H1 (cell line): ENCODE results near the gene PCCA. TPM values are rescaled to one million over a fixed set of nuclear protein-coding genes. Genes with fewer than 3 reads are reported as not detected.
"Not testable (repeated sequence)": the region's sequence is repeated elsewhere in the genome, so short reads cannot be mapped to it uniquely, and the experiment has no call there.

Experiments
- CTCF ChIA-PET: fragments of 300-600 bp; sonication (Branson Sonifier 250); formaldehyde crosslinking; loops from one replicate; lab custom pipeline; 2021; ENCODE audit not compliant: partially characterized antibody; lab: Charles Lee
- POLR2A ChIA-PET: fragments of 300-600 bp; sonication (Branson Sonifier 250); formaldehyde crosslinking; loops from one replicate; lab custom pipeline; 2021; ENCODE audit warnings: inconsistent platforms; ENCODE audit not compliant: partially characterized antibody; lab: Charles Lee
- DNase-seq, 2 experiments: peaks; one replicate each; pipeline versions ENCODE4 v3.0.0 to v3.0.0-alpha.2; 2010 to 2022; ENCODE audit warnings: low spot score in 2 of 2, low read depth in 1 of 2, mixed read lengths in 1 of 2
- FAIRE-seq: peaks from 2 replicates; lab custom pipeline; 2011; peaks lifted over from hg19 to GRCh38; lab: Jason Lieb, UNC
- H2AFZ ChIP-seq: 2 replicates; pipeline ENCODE4 v1.8.1; 2012; ENCODE audit warnings: low read length, inconsistent platforms
- H2AK5ac ChIP-seq: 2 replicates; pipeline ENCODE4 v1.6.1; 2013; ENCODE audit warnings: low read depth, low read length
- H2BK120ac ChIP-seq: replicated peaks from 2 replicates; pipeline ENCODE3; 2013; ENCODE audit warnings: low read depth, low read length, inconsistent platforms
- H2BK12ac ChIP-seq: 2 replicates; pipeline ENCODE4 v1.6.1; 2013; ENCODE audit warnings: low read depth, low read length
- H2BK15ac ChIP-seq: 2 replicates; pipeline ENCODE4 v1.6.1; 2013; ENCODE audit warnings: low read length
- H2BK20ac ChIP-seq: 2 replicates; pipeline ENCODE4 v1.6.1; 2013; ENCODE audit warnings: low read length
- H2BK5ac ChIP-seq: 2 replicates; pipeline ENCODE4 v1.6.1; 2013; ENCODE audit warnings: low read depth, low read length
- H3K14ac ChIP-seq: 2 replicates; pipeline ENCODE4 v1.6.1; 2013; ENCODE audit warnings: inconsistent platforms; ENCODE audit not compliant: insufficient read length
- H3K18ac ChIP-seq: 2 replicates; pipeline ENCODE4 v1.6.1; 2013; ENCODE audit warnings: low read length; ENCODE audit errors: extremely low read depth
- H3K23ac ChIP-seq: 2 replicates; pipeline ENCODE4 v1.6.1; 2013; ENCODE audit warnings: inconsistent platforms; ENCODE audit not compliant: insufficient read length
- H3K23me2 ChIP-seq: 2 replicates; pipeline ENCODE4 v1.6.1; 2013; ENCODE audit warnings: low read depth, low read length
- H3K27ac ChIP-seq: 2 replicates; pipeline ENCODE4 v1.6.1; 2011; ENCODE audit warnings: low read depth, low read length, inconsistent platforms
- H3K27me3 ChIP-seq, 4 experiments: replicated peaks in 1 of 4; 1 replicate in 1 of 4; 2 replicates in 3 of 4; pipeline versions ENCODE4 v1.6.1 to v1.8.1; 2011 to 2013; ENCODE audit warnings: low read length in 3 of 4, mild to moderate bottlenecking in 3 of 4, inconsistent platforms in 2 of 4, mixed read lengths in 2 of 4, moderate library complexity in 1 of 4; ENCODE audit not compliant: control insufficient read depth in 3 of 4, insufficient read depth in 3 of 4; ENCODE audit errors: extremely low read depth in 1 of 4
- H3K36me3 ChIP-seq, 4 experiments: 2 replicates each; pipeline versions ENCODE4 v1.6.1 to v1.8.1; 2011 to 2013; ENCODE audit warnings: mild to moderate bottlenecking in 4 of 4, low read length in 3 of 4, moderate library complexity in 2 of 4, control low read depth in 1 of 4, inconsistent platforms in 1 of 4; ENCODE audit not compliant: insufficient read depth in 4 of 4, control insufficient read depth in 2 of 4
- H3K4ac ChIP-seq: replicated peaks from 2 replicates; pipeline ENCODE3; 2013; ENCODE audit warnings: low read length, low read depth, mixed read lengths, inconsistent platforms; ENCODE audit not compliant: insufficient read length
- H3K4me1 ChIP-seq, 4 experiments: replicated peaks in 1 of 4; 1 replicate in 1 of 4; 2 replicates in 3 of 4; pipeline versions ENCODE4 v1.6.1 to v1.8.1; 2011 to 2013; ENCODE audit warnings: low read length in 3 of 4, inconsistent platforms in 2 of 4, mixed read lengths in 1 of 4; ENCODE audit not compliant: insufficient read depth in 4 of 4, control insufficient read depth in 3 of 4
- H3K4me2 ChIP-seq, 2 experiments: 2 replicates each; pipeline versions ENCODE4 v1.6.1 to v1.8.1; 2011 to 2013; ENCODE audit warnings: low read depth in 2 of 2, low read length in 2 of 2, control low read depth in 1 of 2, inconsistent platforms in 1 of 2, mild to moderate bottlenecking in 1 of 2; ENCODE audit not compliant: insufficient read depth in 1 of 2
- H3K4me3 ChIP-seq, 4 experiments: fragments of 200-600, 300-600 bp in 1 of 4; sonication (generic), shearing (Covaris generic), sonication (Bioruptor Twin) in 1 of 4; 2 replicates each; pipeline versions ENCODE4 v1.5.1 to v1.8.1; 2011 to 2016; ENCODE audit warnings: low read length in 4 of 4, low read depth in 3 of 4, control low read depth in 2 of 4, inconsistent platforms in 2 of 4, mild to moderate bottlenecking in 2 of 4, mixed read lengths in 1 of 4, moderate library complexity in 1 of 4; ENCODE audit not compliant: insufficient read depth in 2 of 4; ENCODE audit errors: extremely low read depth in 1 of 4
- H3K56ac ChIP-seq: replicated peaks from 2 replicates; pipeline ENCODE3; 2013; ENCODE audit warnings: low read depth, mild to moderate bottlenecking, mixed read lengths, low read length, inconsistent platforms; ENCODE audit not compliant: insufficient read length
- H3K79me1 ChIP-seq: 2 replicates; pipeline ENCODE4 v1.6.1; 2013; ENCODE audit warnings: low read depth, low read length, control low read depth
- H3K79me2 ChIP-seq, 2 experiments: 2 replicates each; pipeline versions ENCODE4 v1.6.1 to v1.8.1; 2012 to 2013; ENCODE audit warnings: low read length in 2 of 2, mild to moderate bottlenecking in 2 of 2, inconsistent platforms in 1 of 2; ENCODE audit not compliant: insufficient read depth in 2 of 2, control insufficient read depth in 1 of 2
- H3K9ac ChIP-seq, 4 experiments: replicated peaks in 1 of 4; 1 replicate in 1 of 4; 2 replicates in 3 of 4; pipeline versions ENCODE4 v1.6.1 to v1.8.1; 2011 to 2013; ENCODE audit warnings: low read depth in 3 of 4, low read length in 3 of 4, control low read depth in 2 of 4, mild to moderate bottlenecking in 2 of 4, moderate library complexity in 2 of 4, inconsistent platforms in 1 of 4; ENCODE audit errors: extremely low read depth in 1 of 4
- H3K9me3 ChIP-seq, 2 experiments: 2 replicates each; pipeline versions ENCODE4 v1.6.1 to v1.8.1; 2012 to 2013; ENCODE audit warnings: mild to moderate bottlenecking in 2 of 2, moderate library complexity in 2 of 2, control low read depth in 1 of 2, inconsistent platforms in 1 of 2, low read depth in 1 of 2, low read length in 1 of 2, mixed read lengths in 1 of 2; ENCODE audit not compliant: insufficient read depth in 2 of 2
- H4K20me1 ChIP-seq, 2 experiments: replicated peaks in 1 of 2; 2 replicates each; pipeline versions ENCODE3 to v1.8.1; 2011 to 2013; ENCODE audit warnings: inconsistent platforms in 2 of 2, low read length in 2 of 2, mild to moderate bottlenecking in 1 of 2; ENCODE audit not compliant: insufficient read depth in 2 of 2, control insufficient read depth in 1 of 2
- H4K5ac ChIP-seq: 2 replicates; pipeline ENCODE4 v1.6.1; 2013; ENCODE audit warnings: low read length, low read depth, mixed read lengths, inconsistent platforms; ENCODE audit not compliant: insufficient read length
- H4K8ac ChIP-seq: 2 replicates; pipeline ENCODE4 v1.8.0; 2013; ENCODE audit warnings: mild to moderate bottlenecking, moderate library complexity, low read length, inconsistent platforms; ENCODE audit not compliant: insufficient read depth; ENCODE audit errors: extremely low read depth
- H4K91ac ChIP-seq: replicated peaks from 2 replicates; pipeline ENCODE3; 2013; ENCODE audit warnings: low read length, mixed read lengths, inconsistent platforms; ENCODE audit not compliant: insufficient read length
- ASH2L ChIP-seq: fragments of 200-600, 300-600 bp; sonication (generic); IDR thresholded peaks from one replicate; pipeline ENCODE4 v1.7.1; 2017; ENCODE audit warnings: low read length
- CBX5 ChIP-seq: fragments of 300-800, 300-1000 bp; sonication (generic); IDR thresholded peaks from 2 replicates; pipeline ENCODE4 v1.7.1; 2016; ENCODE audit warnings: antibody characterized with exemption, low read length, low read depth
- CTCF ChIP-seq, 3 experiments: IDR thresholded peaks; 1 replicate in 2 of 3; 2 replicates in 1 of 3; pipeline versions ENCODE4 v1.5.1 to v1.6.1; 2011; ENCODE audit warnings: low read length in 3 of 3, mild to moderate bottlenecking in 3 of 3, inconsistent platforms in 2 of 3, low read depth in 1 of 3, moderate library complexity in 1 of 3; ENCODE audit not compliant: insufficient read depth in 1 of 3; ENCODE audit errors: control extremely low read depth in 1 of 3
- EP300 ChIP-seq, 2 experiments: IDR thresholded peaks; 1 replicate in 1 of 2; 2 replicates in 1 of 2; pipeline ENCODE4 v1.6.1; 2011 to 2012; ENCODE audit warnings: low read depth in 2 of 2, low read length in 2 of 2, mild to moderate bottlenecking in 2 of 2, borderline replicate concordance in 1 of 2, inconsistent platforms in 1 of 2, moderate library complexity in 1 of 2
- JUN ChIP-seq: IDR thresholded peaks from 2 replicates; pipeline ENCODE4 v1.6.1; 2011; ENCODE audit warnings: low read depth, mild to moderate bottlenecking, improper control_type of control experiment, low read length
- KDM4A ChIP-seq: IDR thresholded peaks from one replicate; pipeline ENCODE4 v1.7.1; 2012; ENCODE audit warnings: low read depth, mild to moderate bottlenecking, moderate library complexity, low read length, inconsistent platforms; ENCODE audit not compliant: severe bottlenecking
- POLR2A ChIP-seq, 2 experiments: IDR thresholded peaks; 1 replicate in 1 of 2; 2 replicates in 1 of 2; pipeline ENCODE4 v1.6.1; 2011; ENCODE audit warnings: low read depth in 2 of 2, low read length in 2 of 2, mild to moderate bottlenecking in 2 of 2; ENCODE audit errors: control extremely low read depth in 1 of 2
- RFX5 ChIP-seq: IDR thresholded peaks from 2 replicates; pipeline ENCODE4 v1.6.1; 2011; ENCODE audit warnings: low read depth, low read length, improper control_type of control experiment, borderline replicate concordance
- RNF2 ChIP-seq: fragments of 200-900, 300-1000 bp; sonication (generic); IDR thresholded peaks from 2 replicates; pipeline ENCODE4 v1.7.1; 2016; ENCODE audit warnings: borderline replicate concordance, low read depth, mild to moderate bottlenecking, antibody characterized with exemption, low read length; ENCODE audit not compliant: poor library complexity, severe bottlenecking; ENCODE audit errors: missing control alignments
- WGBS, 2 experiments: shearing (Covaris generic) in 1 of 2; methylation state at CpG; one replicate each; pipeline versions ENCODE4 v1.1.6 to v1.1.7; 2013 to 2015; ENCODE audit warnings: low lambda C conversion rate in 2 of 2, mixed read lengths in 2 of 2, inconsistent platforms in 1 of 2, low coverage in 1 of 2, missing lambda C conversion rate in 1 of 2; ENCODE audit not compliant: insufficient replicate concordance in 2 of 2, insufficient coverage in 1 of 2, insufficient read length in 1 of 2; ENCODE audit errors: extremely low coverage in 1 of 2, missing lambda C conversion rate in 1 of 2; 5-methylcytosine and 5-hydroxymethylcytosine counted together
- polyA plus RNA-seq, 7 experiments: library from polyadenylated mRNA; depleted of rRNA in 3 of 7; stranded (reverse) in 5 of 7; unstranded in 2 of 7; fragments of >200 nt in 5 of 7; fragments of 200-250 nt in 2 of 7; gene quantifications; 1 replicate in 5 of 7; 2 replicates in 1 of 7; 4 replicates in 1 of 7; pipeline versions ENCODE4 v1.2.1 to v1.2.3, GENCODE V29; 2011 to 2013; ENCODE audit warnings: missing spikeins in 2 of 7, mixed read lengths in 2 of 7
- total RNA-seq: library from RNA; stranded (reverse); fragmentation: NEBNext Ultra II Directional; extraction: Animal tissue kit (Norgen Biotek cat#: 25700); gene quantifications from 2 replicates; pipeline ENCODE4 v1.2.1, GENCODE V29; 2021

PCCA gene
- total and polyA plus RNA-seq, 2 of the 8 experiments (the other 6 are each of a cell fraction or from before 2014, with no cell fraction given), result 18.4 to 49.8 TPM

- TF ChIP-seq RNF2, result no peak
- TF ChIP-seq JUN, result no peak
- no peak for TF ChIP-seq CTCF (IDR thresholded peaks at IDR 0.05; ENCODE audit: control extremely low read depth in 1 of 3, insufficient read depth in 1 of 3, low read depth in 1 of 3, low read length in 3 of 3)
- TF ChIP-seq RFX5, result no peak
- TF ChIP-seq EP300 (IDR thresholded peaks at IDR 0.05; ENCODE audit: borderline replicate concordance in 1 of 2, low read depth in 2 of 2, low read length in 2 of 2), result no peak
- TF ChIP-seq KDM4A, result no peak
- no peak for TF ChIP-seq ASH2L
- no peak for TF ChIP-seq CBX5
- no peak for TF ChIP-seq POLR2A (IDR thresholded peaks at IDR 0.05; ENCODE audit: control extremely low read depth in 1 of 2, low read depth in 2 of 2, low read length in 2 of 2)
Observed at GRCh38 chr13:100173203-100173602, 84.3 kb downstream of the PCCA start (continued).

GRCh38 chr13:100174455-100174854 lies 85.6 kb downstream of the PCCA start:
- H2BK5ac ChIP-seq, H3K36me3 ChIP-seq, H2BK20ac ChIP-seq, H3K23me2 ChIP-seq, H2BK15ac ChIP-seq, DNase-seq, H2AK5ac ChIP-seq, H3K9me3 ChIP-seq, H4K91ac ChIP-seq, H3K9ac ChIP-seq, H3K4me2 ChIP-seq, H3K23ac ChIP-seq, H2BK12ac ChIP-seq, H4K8ac ChIP-seq, H3K56ac ChIP-seq, H3K4me3 ChIP-seq, H4K5ac ChIP-seq, H3K4ac ChIP-seq, H2BK120ac ChIP-seq, H2AFZ ChIP-seq, FAIRE-seq, H3K27ac ChIP-seq, POLR2A ChIA-PET, H3K79me1 ChIP-seq, H3K14ac ChIP-seq, H3K27me3 ChIP-seq, H4K20me1 ChIP-seq, H3K18ac ChIP-seq: not testable (repeated sequence)
- 93% methylated on average over 4 of the region's 4 CpGs; no CpG with 5 or more reads in 1 of the 2 experiments for WGBS, 2 experiments
- CTCF ChIA-PET, result interaction anchor here (1.2 to 1.7 kb wide), 2 partner anchors 57 to 59 kb away, joined by 3 to 4 read pairs; no protein-coding TSS in a partner anchor
- peaks cover 0 to 15% (median 9%) of the 10 kb centered on the region in 4 experiments; a peak in 3 of 7 replicates for H3K4me1 ChIP-seq
- peaks cover 0 to 36% of the 10 kb centered on the region in 2 experiments; a peak in 2 of 4 replicates for H3K79me2 ChIP-seq
